Posterior cingulate gyrus (tissue), 11 donors: Measurements from ENCODE around the gene RELN.

ENCODE experiments used
- DNase-seq, 10 donors: peaks; one replicate each; pipeline versions ENCODE4 v3.0.0 to v3.0.0-alpha.2; 2020 to 2021; ENCODE audit warnings: mixed read lengths in 3 of 10
- intact Hi-C: fragments of 100-400 bp; cut with DNase I; formaldehyde crosslinking; loops from one replicate; pipeline ENCODE4 v1.15.1; 2023

Gene RELN

GRCh38 chr7:103656221-103656620 lies 333.2 kb downstream of the RELN start:
- intact Hi-C loops: no loop called here
- no peak for DNase-seq

DNA sequence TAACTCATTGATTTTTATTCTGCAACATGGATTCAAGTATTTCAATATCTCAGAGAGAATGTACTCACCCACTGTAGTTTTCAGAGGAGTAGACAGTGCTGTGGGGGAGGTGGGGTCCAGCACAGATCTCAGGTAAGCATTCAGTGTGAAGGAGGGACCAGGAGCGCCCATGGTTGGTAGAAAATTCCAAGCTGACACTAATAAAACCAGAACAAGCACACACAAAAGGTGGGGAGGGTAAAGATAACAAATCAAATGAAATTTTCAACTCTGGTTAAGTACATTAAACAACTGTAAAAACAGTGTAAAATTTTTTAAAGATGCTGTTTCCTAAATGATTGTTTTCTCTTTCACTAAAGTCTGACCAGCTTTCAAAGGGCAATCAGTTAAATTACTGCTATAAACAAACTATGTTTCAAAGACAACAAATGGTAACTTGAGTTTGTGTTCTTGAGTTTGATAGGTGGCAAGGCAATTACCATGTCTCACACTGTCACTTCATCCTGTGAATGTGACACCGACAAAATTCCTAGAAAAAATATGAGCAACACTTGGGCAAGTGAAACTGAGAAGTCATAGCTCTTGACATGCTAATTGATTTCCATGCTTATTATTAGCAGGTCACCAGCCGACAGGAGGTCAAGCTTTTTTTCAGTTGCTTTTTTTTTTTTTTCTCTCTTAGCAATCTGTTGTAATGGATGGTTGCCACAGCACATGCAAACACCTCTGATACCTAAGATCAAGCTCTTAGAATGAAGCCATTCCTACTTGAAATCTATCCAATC lies 337.7 kb downstream of the RELN start:
- no peak for DNase-seq
- intact Hi-C loops: no loop called here

- DNase-seq: no peak
- intact Hi-C loops: no loop called here
Measured at GRCh38 chr7:103649052-103649451, 340.4 kb downstream of the RELN start.

GRCh38 chr7:103648135-103648534 lies 341.3 kb downstream of the RELN start:
- no peak for DNase-seq
- intact Hi-C loops: no loop called here

DNA sequence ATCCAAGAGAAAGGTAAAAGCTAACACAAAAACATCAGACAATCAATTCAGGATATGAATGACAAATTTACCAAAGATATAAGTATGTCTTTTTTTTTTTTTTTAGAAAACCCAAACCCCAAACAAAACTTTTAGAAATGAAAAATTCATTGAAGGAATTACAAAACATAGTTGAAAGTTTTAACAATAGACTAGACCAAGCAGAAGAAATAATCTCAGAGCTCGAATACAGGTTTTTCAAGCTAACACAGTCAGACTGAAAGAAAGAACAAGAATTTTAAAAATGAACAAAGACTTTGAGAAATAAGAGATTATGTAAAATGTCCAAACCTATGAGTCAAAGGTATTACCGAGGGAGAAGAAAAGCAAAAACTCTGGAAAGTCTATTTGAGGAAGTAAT lies 345.1 kb downstream of the RELN start:
- intact Hi-C loops: no loop called here
- DNase-seq: no peak

- no peak for DNase-seq
- intact Hi-C loops: no loop called here
Measured at GRCh38 chr7:103640031-103640779, 349.3 kb downstream of the RELN start.

DNA sequence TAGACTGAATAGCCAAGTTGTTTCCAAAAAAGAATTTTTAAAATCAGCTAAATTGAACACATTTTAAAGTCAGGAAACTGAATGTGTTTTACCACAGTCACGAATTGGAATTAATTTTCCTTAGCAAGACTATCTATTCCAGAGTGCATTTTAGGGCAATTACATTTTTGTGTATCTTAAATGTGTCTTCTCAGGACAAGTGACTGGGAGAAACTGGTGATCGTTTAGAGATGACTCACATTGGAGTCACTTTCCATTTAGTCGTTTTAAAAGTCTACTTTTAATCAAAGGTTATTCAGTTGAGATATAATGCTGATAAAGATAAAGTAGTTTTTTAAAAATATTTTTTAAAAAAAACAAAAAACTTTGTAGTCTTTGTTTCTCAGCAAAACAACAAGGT lies 351.7 kb downstream of the RELN start:
- intact Hi-C loops: no loop called here
- no peak for DNase-seq

GRCh38 chr7:103637094-103637493 lies 352.4 kb downstream of the RELN start:
- intact Hi-C loops: no loop called here
- DNase-seq: no peak

GRCh38 chr7:103636153-103636552 lies 353.3 kb downstream of the RELN start:
- DNase-seq: no peak
- intact Hi-C loops: no loop called here

DNA sequence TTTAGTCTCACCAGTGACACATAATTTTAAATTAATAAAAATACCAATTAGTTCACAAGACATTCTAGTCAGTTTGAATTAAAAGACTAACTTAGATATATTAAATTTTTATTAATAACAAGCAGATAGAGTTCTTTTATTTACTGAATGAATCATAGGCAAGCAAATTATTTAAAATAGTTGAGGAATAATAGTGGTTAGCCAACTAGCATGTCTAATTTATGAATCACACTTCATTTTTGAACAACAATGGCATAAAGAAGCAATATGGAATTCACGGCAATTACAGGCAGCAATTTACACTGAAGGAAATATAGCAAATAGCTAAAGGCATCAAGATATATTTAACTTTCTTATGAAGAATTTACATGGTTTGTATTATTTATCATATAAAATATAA lies 356.5 kb downstream of the RELN start:
- intact Hi-C loops: no loop called here
- no peak for DNase-seq

DNA sequence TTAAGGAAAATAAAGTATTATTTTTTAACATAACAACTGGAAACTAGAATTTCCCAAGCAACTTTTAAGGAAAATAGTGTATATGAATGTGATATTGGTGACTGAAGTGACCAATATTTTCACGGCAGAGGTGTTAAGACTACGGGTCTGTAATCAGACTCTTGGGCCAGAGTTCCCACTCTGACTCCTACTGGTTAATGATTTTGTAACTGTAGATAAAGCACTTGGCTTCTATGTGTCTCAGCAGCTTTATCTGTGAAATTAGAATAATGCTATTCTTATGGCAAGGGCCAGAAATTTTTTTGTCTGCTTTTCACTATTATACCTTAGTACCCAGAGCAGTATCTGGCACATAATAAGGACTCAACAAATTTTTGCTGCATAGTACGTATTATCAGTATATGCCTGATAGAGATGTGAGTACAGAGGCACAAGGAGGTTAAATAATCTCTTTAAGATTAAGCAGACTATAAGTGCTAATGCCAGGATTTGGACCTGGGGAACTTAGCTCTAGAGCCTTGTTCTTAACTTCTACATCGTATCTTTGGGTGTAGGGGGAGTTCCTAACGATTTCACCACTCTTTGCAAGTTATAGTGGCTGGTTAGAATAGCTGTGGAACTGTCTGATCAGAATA lies 357.3 kb downstream of the RELN start:
- intact Hi-C loops: no loop called here
- DNase-seq: no peak

- DNase-seq: no peak
- intact Hi-C loops: no loop called here
Measured at GRCh38 chr7:103630318-103630717, 359.1 kb downstream of the RELN start.

DNA sequence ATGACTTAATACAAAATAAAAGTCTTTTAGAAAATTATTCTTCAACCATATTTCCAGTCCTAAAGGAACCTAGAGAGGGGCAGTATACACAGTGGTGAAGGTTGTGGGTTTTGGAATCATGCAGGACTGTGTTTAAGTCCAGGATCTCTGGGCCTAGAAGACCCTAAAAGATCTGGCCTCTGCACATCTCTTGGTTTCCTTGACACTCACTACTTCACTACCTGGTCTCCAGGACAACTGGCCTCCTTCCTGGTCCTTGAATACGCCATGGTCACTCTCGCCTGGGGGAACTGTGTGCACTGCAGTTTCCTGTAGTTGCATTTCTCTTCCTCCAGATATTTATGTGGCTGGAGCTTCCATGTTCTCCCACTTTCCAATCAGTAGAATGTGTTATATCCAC lies 360.7 kb downstream of the RELN start:
- DNase-seq: no peak
- intact Hi-C loops: no loop called here

- no peak for DNase-seq
- intact Hi-C loops: no loop called here
Measured at GRCh38 chr7:103626776-103627175, 362.7 kb downstream of the RELN start.

DNA sequence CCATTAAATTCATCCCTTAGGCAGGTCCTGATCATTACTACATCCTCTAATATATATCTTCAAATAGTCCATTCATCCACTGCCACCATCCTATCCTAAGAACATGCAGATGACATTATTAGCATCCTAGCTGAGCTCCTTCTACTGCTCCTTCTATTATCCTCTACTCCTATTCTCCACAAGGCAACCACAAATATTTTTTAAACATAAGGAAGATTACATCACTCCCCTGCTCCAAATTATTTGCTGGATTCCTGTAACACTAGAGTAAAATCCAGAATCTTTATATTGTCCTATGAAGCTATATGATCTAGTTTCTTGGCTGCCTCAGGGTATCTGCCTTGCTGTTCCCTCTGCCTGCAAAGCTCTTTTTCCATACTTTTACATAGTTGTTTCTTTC lies 367.2 kb downstream of the RELN start:
- no peak for DNase-seq
- intact Hi-C loops: no loop called here

- no peak for DNase-seq
- intact Hi-C loops: no loop called here
Measured at GRCh38 chr7:103613655-103614642, 375.5 kb downstream of the RELN start.

DNA sequence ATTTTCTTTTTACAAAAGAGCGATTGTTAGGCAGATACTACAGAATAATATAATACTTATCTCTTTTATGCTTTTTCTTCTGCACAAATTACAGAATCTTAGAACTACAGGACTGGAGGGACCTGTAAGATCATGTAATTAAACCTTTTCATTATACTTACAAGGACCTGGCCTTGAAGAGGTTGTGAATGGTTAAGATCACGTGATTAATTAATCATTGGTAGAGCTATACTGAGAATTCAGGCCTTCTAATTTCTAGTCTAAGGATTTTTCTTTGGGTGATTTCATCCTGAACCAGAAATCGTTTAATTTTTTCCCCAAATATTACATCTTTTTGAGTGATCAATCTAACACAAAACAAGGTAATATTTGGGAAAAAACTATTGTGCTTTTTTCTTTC lies 379.7 kb downstream of the RELN start:
- intact Hi-C loops: no loop called here
- DNase-seq: no peak

GRCh38 chr7:103605640-103606039 lies 383.8 kb downstream of the RELN start:
- intact Hi-C loops: no loop called here

GRCh38 chr7:103598326-103598905 lies 391.0 kb downstream of the RELN start:
- intact Hi-C loops: no loop called here
- DNase-seq: no peak

More at GRCh38 chr7:103605640-103606039, 383.8 kb downstream of the RELN start:
- no peak for DNase-seq

- no peak for DNase-seq
- intact Hi-C loops: no loop called here
Measured at GRCh38 chr7:103597606-103598005, 391.9 kb downstream of the RELN start.
